RWPE2 (cell line): ENCODE data around the gene IQGAP2.

Source experiments
- ATAC-seq: fragments of 200-7000 bp; cut with Tn5 transposase; 3 replicates; pipeline ENCODE4 v1.9.1; 2021; ENCODE audit warnings: low read depth
- DNase-seq: peaks from one replicate; pipeline ENCODE4 v3.0.0-alpha.2; 2020; ENCODE audit warnings: low spot score
- H3K27ac ChIP-seq: fragments of 450-650 bp; 2 replicates; pipeline ENCODE4 v1.5.1; 2017; ENCODE audit warnings: mild to moderate bottlenecking; ENCODE audit not compliant: poor library complexity, severe bottlenecking
- H3K27me3 ChIP-seq: fragments of 250-450 bp; sonication (Bioruptor Pico); 2 replicates; pipeline ENCODE4 v1.5.1; 2021; ENCODE audit warnings: mild to moderate bottlenecking, moderate library complexity; ENCODE audit not compliant: insufficient read depth, poor library complexity, severe bottlenecking
- H3K36me3 ChIP-seq: fragments of 250-450 bp; sonication (Bioruptor Pico); 2 replicates; pipeline ENCODE4 v1.5.1; 2020; ENCODE audit warnings: low read depth, mild to moderate bottlenecking, moderate library complexity
- H3K4me1 ChIP-seq: fragments of 250-450 bp; sonication (Bioruptor Pico); 2 replicates; pipeline ENCODE4 v1.5.1; 2021; ENCODE audit warnings: mild to moderate bottlenecking, moderate library complexity; ENCODE audit not compliant: insufficient read depth, poor library complexity, severe bottlenecking
- H3K4me3 ChIP-seq: fragments of 250-450 bp; sonication (Bioruptor Pico); 2 replicates; pipeline ENCODE4 v1.5.1; 2021; ENCODE audit warnings: mild to moderate bottlenecking, moderate library complexity; ENCODE audit not compliant: severe bottlenecking
- H3K9me3 ChIP-seq: fragments of 250-450 bp; sonication (Bioruptor Pico); 2 replicates; pipeline ENCODE4 v1.5.1; 2021; ENCODE audit warnings: mild to moderate bottlenecking, moderate library complexity; ENCODE audit not compliant: severe bottlenecking
- CTCF ChIP-seq: fragments of 450-650 bp; IDR thresholded peaks from one replicate; pipeline ENCODE4 v1.5.1; 2017; ENCODE audit warnings: mild to moderate bottlenecking, moderate library complexity; ENCODE audit not compliant: poor library complexity, severe bottlenecking

Gene IQGAP2

GRCh38 chr5:76388791-76389512 is 14.1 kb upstream of the IQGAP2 start:
- H3K36me3 ChIP-seq = no peaks in the 10 kb centered on the region
- no peaks in the 10 kb centered on the region for H3K9me3 ChIP-seq
- no peak overlapping the region for H3K4me3 ChIP-seq
- TF ChIP-seq CTCF = no peak
- DNase-seq (no peak), ATAC-seq (no peak)
- no peaks in the 10 kb centered on the region for H3K4me1 ChIP-seq
- no peak overlapping the region for H3K27ac ChIP-seq
- H3K27me3 ChIP-seq = no peaks in the 10 kb centered on the region

GRCh38 chr5:76389513-76390154 is 13.5 kb upstream of the IQGAP2 start:
- Histone ChIP-seq H3K9me3 (no peaks in the 10 kb centered on the region), H3K27me3 (no peaks in the 10 kb centered on the region), H3K4me3 (no peak overlapping the region), H3K36me3 (no peaks in the 10 kb centered on the region), H3K27ac (no peak overlapping the region), H3K4me1 (no peaks in the 10 kb centered on the region)
- ATAC-seq = no peak
- DNase-seq = no peak
- no peak for TF ChIP-seq CTCF

- Histone ChIP-seq H3K36me3 (no peaks in the 10 kb centered on the region), H3K9me3 (no peaks in the 10 kb centered on the region), H3K27ac (no peak overlapping the region), H3K4me1 (no peaks in the 10 kb centered on the region), H3K27me3 (no peaks in the 10 kb centered on the region), H3K4me3 (no peak overlapping the region)
- DNase-seq = no peak
- TF ChIP-seq CTCF = no peak
- ATAC-seq = no peak
Observed at GRCh38 chr5:76391014-76391413, 12.1 kb upstream of the IQGAP2 start.

- no peak for DNase-seq
- Histone ChIP-seq H3K4me3 (no peak overlapping the region), H3K4me1 (no peaks in the 10 kb centered on the region), H3K36me3 (no peaks in the 10 kb centered on the region), H3K9me3 (no peaks in the 10 kb centered on the region), H3K27ac (no peak overlapping the region), H3K27me3 (no peaks in the 10 kb centered on the region)
- no peak for ATAC-seq
- TF ChIP-seq CTCF = no peak
Observed at GRCh38 chr5:76393035-76393680, 9.9 kb upstream of the IQGAP2 start.
